Activated CD8-positive, alpha-beta T cell treated with anti-CD3 and anti-CD28 coated beads for 36 hours (primary cell): ENCODE results near the gene CHD9. TPM values are rescaled to one million over a fixed set of nuclear protein-coding genes. Genes with fewer than 3 reads are reported as not detected.

Experiments used
- ATAC-seq: fragments of 200-7000 bp; cut with Tn5 transposase; one replicate; pipeline ENCODE4 v1.10.0; 2021; ENCODE audit warnings: mild to moderate bottlenecking, moderate library complexity
- CTCF ChIA-PET: fragments of 350-600 bp; sonication (Branson Sonifier 250); formaldehyde crosslinking; loops from one replicate; lab custom pipeline; 2021; ENCODE audit warnings: antibody characterized with exemption; lab: Charles Lee
- POLR2A ChIA-PET: fragments of 350-600 bp; sonication (Branson Sonifier 250); formaldehyde crosslinking; loops from one replicate; lab custom pipeline; 2021; ENCODE audit warnings: antibody characterized with exemption; lab: Charles Lee
- DNase-seq: peaks from one replicate; pipeline ENCODE4 v3.0.0-alpha.2; 2020
- H3K27ac Mint-ChIP-seq: one replicate; pipeline ENCODE4 v1.8.0; 2021; ENCODE audit warnings: mild to moderate bottlenecking, mixed read lengths
- H3K27me3 Mint-ChIP-seq: one replicate; pipeline ENCODE4 v1.8.0; 2021; ENCODE audit warnings: mixed read lengths
- H3K36me3 Mint-ChIP-seq: one replicate; pipeline ENCODE4 v1.8.0; 2021; ENCODE audit warnings: low read depth, mixed read lengths
- H3K4me1 Mint-ChIP-seq: one replicate; pipeline ENCODE4 v1.8.0; 2021; ENCODE audit warnings: low read depth, mixed read lengths
- H3K4me3 Mint-ChIP-seq: one replicate; pipeline ENCODE4 v1.8.0; 2021; ENCODE audit warnings: mild to moderate bottlenecking, moderate library complexity, mixed read lengths
- H3K9me3 Mint-ChIP-seq: one replicate; pipeline ENCODE4 v1.8.0; 2021; ENCODE audit warnings: mixed read lengths
- intact Hi-C: fragments of 100-400 bp; cut with micrococcal nuclease; formaldehyde crosslinking; loops from one replicate; pipeline ENCODE4 v1.10.0; 2022
- total RNA-seq, 2 experiments: library from RNA; stranded (reverse); gene quantifications; one replicate each; pipeline ENCODE4 v1.2.3, GENCODE V29; 2021
- TF ChIP-seq, protein P1 (sequence below): fragments of 200-600 bp; IDR thresholded peaks from one replicate; pipeline ENCODE4 v1.8.0; 2022; ENCODE audit warnings: antibody characterized with exemption, mild to moderate bottlenecking

Gene CHD9, protein sequence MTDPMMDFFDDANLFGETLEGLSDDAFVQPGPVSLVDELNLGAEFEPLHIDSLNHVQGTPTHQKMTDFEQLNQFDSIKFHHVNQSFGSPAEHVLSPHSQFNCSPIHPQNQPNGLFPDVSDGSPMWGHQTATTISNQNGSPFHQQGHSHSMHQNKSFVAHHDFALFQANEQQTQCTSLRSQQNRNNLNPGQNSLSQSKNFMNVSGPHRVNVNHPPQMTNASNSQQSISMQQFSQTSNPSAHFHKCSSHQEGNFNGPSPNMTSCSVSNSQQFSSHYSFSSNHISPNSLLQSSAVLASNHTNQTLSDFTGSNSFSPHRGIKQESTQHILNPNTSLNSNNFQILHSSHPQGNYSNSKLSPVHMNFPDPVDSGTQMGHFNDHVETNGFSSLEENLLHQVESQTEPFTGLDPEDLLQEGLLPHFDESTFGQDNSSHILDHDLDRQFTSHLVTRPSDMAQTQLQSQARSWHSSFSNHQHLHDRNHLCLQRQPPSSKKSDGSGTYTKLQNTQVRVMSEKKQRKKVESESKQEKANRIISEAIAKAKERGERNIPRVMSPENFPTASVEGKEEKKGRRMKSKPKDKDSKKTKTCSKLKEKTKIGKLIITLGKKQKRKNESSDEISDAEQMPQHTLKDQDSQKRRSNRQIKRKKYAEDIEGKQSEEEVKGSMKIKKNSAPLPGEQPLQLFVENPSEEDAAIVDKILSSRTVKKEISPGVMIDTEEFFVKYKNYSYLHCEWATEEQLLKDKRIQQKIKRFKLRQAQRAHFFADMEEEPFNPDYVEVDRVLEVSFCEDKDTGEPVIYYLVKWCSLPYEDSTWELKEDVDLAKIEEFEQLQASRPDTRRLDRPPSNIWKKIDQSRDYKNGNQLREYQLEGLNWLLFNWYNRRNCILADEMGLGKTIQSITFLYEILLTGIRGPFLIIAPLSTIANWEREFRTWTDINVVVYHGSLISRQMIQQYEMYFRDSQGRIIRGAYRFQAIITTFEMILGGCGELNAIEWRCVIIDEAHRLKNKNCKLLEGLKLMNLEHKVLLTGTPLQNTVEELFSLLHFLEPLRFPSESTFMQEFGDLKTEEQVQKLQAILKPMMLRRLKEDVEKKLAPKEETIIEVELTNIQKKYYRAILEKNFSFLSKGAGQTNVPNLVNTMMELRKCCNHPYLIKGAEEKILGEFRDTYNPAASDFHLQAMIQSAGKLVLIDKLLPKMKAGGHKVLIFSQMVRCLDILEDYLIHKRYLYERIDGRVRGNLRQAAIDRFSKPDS (N-terminal part only)
- total RNA-seq = 10 to 100 TPM; 13.8 to 16.3 TPM

DNA sequence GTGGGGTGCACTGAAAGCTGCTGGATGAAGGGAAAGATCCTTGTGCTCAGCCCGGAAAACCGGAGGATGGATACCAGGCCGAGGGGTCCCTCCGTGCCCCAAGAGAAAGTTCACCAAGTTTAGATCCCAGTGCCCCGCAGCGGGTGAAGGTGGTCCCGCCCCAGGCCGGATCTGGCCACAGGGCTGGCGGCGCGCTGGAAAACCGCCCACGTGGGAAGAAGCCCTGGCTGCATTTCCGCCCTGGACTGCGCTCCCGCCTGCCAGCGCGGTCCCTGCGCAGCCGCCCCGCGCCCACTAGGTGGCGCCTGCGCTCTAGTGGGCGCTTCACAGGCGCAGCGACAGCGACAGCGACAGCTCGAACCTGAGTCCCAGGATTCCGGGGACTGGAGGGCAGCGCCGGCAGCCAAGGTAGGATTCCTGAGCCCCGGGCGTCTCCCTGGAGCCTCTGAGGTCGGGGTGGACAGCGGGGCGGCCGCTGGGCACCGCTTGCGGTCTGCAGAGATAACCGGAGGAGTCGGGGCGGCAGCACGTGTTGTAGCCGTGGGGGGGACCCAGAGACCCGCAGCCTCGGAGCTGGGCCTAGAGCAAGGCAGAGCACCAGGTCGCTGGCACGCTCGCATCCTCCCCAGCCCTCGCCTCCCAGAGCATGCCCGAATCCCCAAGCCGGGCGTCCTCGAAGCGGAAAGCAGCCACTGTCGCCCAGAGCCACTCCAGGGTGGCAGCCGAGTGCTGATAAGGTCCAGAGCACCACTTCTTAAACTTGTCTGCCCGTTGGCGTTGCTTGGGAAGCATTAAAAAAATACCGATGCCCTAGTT is at the start of gene CHD9:
CHD9 (plus strand) TSS at position 322 of the 816 bp plus-strand sequence. CDS start 101,099 bp downstream, outside the sequence.
- CTCF ChIA-PET = interaction anchor here (0.6 to 3.3 kb wide), 54 partner anchors 10 to 451 kb away, joined by 3 to 35 read pairs (median 4); no protein-coding TSS in a partner anchor
- POLR2A ChIA-PET = interaction anchor here (0.8 to 2.1 kb wide), 2 partner anchors 13 to 99 kb away, joined by 3 to 4 read pairs; no protein-coding TSS in a partner anchor
- H3K27me3 Mint-ChIP-seq = peaks cover 3% of the 10 kb centered on the region
- H3K9me3 Mint-ChIP-seq = no peaks in the 10 kb centered on the region
- intact Hi-C loops = loop anchor here (5.0 to 10.0 kb wide), 5 partner anchors 77 to 450 kb away; partner anchors contain the start of gene AKTIP
- peak; percentile 74 for DNase-seq
- peak within 1 kb of the TSS; percentile 87 for H3K27ac Mint-ChIP-seq
- H3K4me3 Mint-ChIP-seq = peak within 1 kb of the TSS; percentile 82
- H3K4me1 Mint-ChIP-seq = peaks cover 26% of the 10 kb centered on the region
- ATAC-seq = peak; percentile 91
- TF ChIP-seq, protein P1, sequence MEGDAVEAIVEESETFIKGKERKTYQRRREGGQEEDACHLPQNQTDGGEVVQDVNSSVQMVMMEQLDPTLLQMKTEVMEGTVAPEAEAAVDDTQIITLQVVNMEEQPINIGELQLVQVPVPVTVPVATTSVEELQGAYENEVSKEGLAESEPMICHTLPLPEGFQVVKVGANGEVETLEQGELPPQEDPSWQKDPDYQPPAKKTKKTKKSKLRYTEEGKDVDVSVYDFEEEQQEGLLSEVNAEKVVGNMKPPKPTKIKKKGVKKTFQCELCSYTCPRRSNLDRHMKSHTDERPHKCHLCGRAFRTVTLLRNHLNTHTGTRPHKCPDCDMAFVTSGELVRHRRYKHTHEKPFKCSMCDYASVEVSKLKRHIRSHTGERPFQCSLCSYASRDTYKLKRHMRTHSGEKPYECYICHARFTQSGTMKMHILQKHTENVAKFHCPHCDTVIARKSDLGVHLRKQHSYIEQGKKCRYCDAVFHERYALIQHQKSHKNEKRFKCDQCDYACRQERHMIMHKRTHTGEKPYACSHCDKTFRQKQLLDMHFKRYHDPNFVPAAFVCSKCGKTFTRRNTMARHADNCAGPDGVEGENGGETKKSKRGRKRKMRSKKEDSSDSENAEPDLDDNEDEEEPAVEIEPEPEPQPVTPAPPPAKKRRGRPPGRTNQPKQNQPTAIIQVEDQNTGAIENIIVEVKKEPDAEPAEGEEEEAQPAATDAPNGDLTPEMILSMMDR = peak; percentile 99
- no peaks in the 10 kb centered on the region for H3K36me3 Mint-ChIP-seq

DNA sequence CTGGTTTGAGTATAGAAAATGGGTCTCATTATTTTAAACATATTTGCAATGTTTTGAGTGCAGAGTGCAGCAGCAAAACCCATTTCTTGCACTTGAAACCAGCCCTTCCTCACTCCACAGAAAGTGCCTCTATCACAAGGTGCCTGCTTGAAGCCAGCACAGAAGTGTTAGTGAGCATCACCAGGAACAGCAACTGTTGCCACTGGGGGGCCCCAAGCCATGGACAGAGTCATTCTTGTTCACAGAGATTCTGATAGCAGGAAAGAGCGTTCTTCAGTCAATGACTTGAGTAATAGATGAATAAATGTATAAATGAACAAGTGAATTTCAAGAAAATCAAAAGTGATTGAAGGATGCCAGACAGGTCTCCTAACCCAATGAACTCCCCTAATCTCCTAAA is 47.7 kb upstream of the CHD9 start:
- TF ChIP-seq, protein P1 = no peak
- H3K4me1 Mint-ChIP-seq = no peaks in the 10 kb centered on the region
- POLR2A ChIA-PET = no interaction called here
- no peaks in the 10 kb centered on the region for H3K36me3 Mint-ChIP-seq
- H3K27me3 Mint-ChIP-seq = peaks cover 9% of the 10 kb centered on the region
- no peak for DNase-seq
- intact Hi-C loops = no loop called here
- CTCF ChIA-PET = no interaction called here
- no peaks in the 10 kb centered on the region for H3K9me3 Mint-ChIP-seq
- no peak overlapping the region for H3K27ac Mint-ChIP-seq
- ATAC-seq = no peak
- no peak overlapping the region for H3K4me3 Mint-ChIP-seq

DNA sequence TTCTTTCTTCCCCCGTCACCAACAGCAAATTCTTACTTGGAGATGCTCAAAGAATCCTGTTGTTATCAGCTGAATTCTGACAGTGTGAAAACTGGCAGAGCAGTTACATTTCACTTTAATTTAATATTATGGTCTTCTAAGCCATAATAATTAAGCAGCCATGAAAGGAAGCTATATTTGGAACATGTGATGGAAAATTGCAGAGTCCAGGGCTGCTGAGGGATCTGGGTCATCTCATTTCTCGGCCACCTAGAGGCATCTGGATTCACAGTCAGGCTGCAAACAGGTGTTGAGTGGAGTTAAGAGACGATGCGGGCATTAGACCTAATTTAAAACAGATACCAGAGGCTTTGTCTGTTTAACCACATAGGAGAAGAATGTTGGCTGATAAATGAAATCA is 40.5 kb upstream of the CHD9 start:
- DNase-seq (no peak), ATAC-seq (no peak)
- no peak overlapping the region for H3K4me3 Mint-ChIP-seq
- TF ChIP-seq, protein P1 = no peak
- H3K9me3 Mint-ChIP-seq = no peaks in the 10 kb centered on the region
- ChIA-PET CTCF (no interaction called here), POLR2A (no interaction called here)
- H3K4me1 Mint-ChIP-seq = no peaks in the 10 kb centered on the region
- no peak overlapping the region for H3K27ac Mint-ChIP-seq
- intact Hi-C loops = no loop called here
- peaks cover 17% of the 10 kb centered on the region for H3K27me3 Mint-ChIP-seq
- H3K36me3 Mint-ChIP-seq = no peaks in the 10 kb centered on the region

DNA sequence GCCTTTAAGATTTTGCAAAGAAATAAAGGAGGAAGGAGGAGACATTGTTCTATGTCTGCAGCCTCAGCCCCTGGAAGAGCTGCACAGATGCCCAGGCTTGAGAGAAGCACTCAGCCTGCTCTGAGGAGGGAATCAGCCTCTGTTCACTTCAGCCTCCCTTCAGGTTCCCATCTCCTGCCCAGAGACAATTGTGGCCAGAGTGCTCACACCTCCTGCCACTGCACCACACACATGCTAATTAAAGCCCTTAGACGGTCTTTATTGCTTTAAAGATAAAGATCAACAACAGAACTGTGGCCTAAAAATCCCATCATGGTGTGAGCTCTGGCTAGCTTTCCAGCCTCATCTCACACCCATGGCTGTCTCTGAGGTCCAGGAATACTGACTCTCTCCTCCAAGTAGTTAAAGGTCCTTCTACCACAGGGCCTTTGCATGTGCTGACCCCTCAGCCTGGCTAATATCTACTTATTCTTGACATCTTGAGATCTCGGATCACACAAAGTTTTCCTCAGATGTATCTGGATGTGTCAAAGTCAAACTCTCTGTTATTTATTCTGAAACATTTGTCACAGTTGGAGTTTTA is 35.9 kb upstream of the CHD9 start:
- Mint-ChIP-seq H3K36me3 (no peaks in the 10 kb centered on the region), H3K9me3 (no peaks in the 10 kb centered on the region), H3K27me3 (peaks cover 12% of the 10 kb centered on the region), H3K4me1 (no peaks in the 10 kb centered on the region), H3K27ac (no peak overlapping the region), H3K4me3 (no peak overlapping the region)
- ChIA-PET POLR2A (no interaction called here), CTCF (no interaction called here)
- TF ChIP-seq, protein P1 = no peak
- no peak for DNase-seq
- no peak for ATAC-seq
- intact Hi-C loops = no loop called here
